A549 treated with DMSO at 1 μM for 4 hours (cell line): ENCODE data around the gene USP37. TPM values are rescaled to one million over a fixed set of nuclear protein-coding genes. Genes with fewer than 3 reads are reported as not detected.

Experiments
- total RNA-seq: library from RNA; stranded (reverse); fragments of 200-300 nt; extraction: Qiagen RNA extraction; gene quantifications from 5 replicates; pipeline ENCODE4 v1.2.3, GENCODE V29; 2022; ENCODE audit warnings: low read depth

Gene USP37
- total RNA-seq, result 4.8 to 7.4 TPM (median 6.3 TPM) in 5 replicates

DNA sequence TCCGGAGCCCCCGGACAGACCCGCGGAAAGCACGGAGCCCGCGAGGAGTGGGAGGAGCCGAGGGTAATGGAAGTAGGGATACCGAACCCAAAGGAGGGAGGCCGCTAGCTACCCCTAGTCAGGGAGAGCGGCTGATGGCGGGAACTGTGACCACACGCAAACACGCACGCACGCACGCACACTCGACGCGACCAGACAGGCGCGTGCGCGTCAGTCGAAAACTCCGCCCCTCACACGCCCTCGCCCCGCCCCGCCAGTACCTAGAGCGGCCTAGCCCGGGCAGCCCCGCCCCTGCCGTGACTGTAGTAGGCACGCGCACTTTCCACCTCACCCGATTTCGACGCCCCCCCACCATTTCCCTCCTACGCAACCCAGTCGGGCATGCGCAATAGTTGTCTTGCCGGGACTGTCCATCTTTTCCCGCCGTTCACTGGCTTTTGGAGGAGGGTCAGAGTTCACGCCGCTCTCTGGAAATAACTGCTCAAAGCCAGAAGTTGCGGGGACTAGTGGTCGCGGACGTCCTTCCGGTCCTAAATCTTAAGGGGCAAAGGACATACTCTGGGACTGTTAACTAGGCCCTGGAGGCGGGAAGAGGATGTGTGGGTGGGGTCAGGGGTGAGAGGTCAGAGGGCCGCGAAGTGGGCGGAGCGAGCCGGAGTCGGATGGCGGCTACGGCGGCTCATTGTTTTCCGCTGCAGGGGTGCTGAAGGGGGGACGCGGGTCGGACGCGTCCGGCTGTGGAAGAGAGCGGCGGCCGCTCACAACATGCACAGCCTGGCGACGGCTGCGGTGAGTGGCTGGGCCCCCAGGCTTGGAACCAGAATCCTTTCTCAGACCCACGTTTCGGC, at the start of gene USP37, which contains the start of gene CNOT9:
USP37 (minus strand) TSS at position 162 of the 848 bp plus-strand sequence. CDS start 9,698 bp downstream, outside the sequence.
CNOT9 (plus strand) TSS at position 650 of the 848 bp plus-strand sequence; CDS start at position 766, 116 bp downstream.

GRCh38 chr2:218607436-218608115, 39.4 kb upstream of the USP37 start, which contains the start of gene PLCD4:
PLCD4 (plus strand) TSS chr2:218607899; CDS start chr2:218615740, 7,841 bp downstream.

GRCh38 chr2:218418717-218419458, 149.3 kb downstream of the USP37 start, which contains the start of gene VIL1:
VIL1 (plus strand) TSS chr2:218419123; CDS start chr2:218423779, 4,656 bp downstream.

Other genes starting within 250 kb of the USP37 start
- gene CATIP, start 211.5 kb downstream of the USP37 start, total RNA-seq, result 0.14 to 0.16 TPM in 2 of 5 replicates, not detected in the others
- gene SLC11A1, start 186.1 kb downstream of the USP37 start, total RNA-seq, result 0.15 to 0.28 TPM (median 0.19 TPM) in 5 replicates
- 63.4 to 83.1 TPM (median 71.7 TPM) in 5 replicates for gene CTDSP1, start 168.5 kb downstream of the USP37 start, total RNA-seq
- 0.16 to 0.33 TPM (median 0.18 TPM) in 5 replicates for gene VIL1, start 149.2 kb downstream of the USP37 start, total RNA-seq
- 41.8 to 53.3 TPM (median 49.7 TPM) in 5 replicates for gene CNOT9, start 488 bp upstream of the USP37 start, total RNA-seq
- gene PLCD4, start 39.5 kb upstream of the USP37 start, total RNA-seq, result 0.26 to 0.69 TPM (median 0.31 TPM) in 5 replicates
- gene ZNF142, start 91.3 kb upstream of the USP37 start, total RNA-seq, result 15.5 to 21.3 TPM (median 19.5 TPM) in 5 replicates
- gene BCS1L, start 91.3 kb upstream of the USP37 start, total RNA-seq, result 38.3 to 50.3 TPM (median 44.1 TPM) in 5 replicates
- gene RNF25, start 103.7 kb upstream of the USP37 start, total RNA-seq, result 39.0 to 58.2 TPM (median 47.7 TPM) in 5 replicates
- gene STK36, start 103.7 kb upstream of the USP37 start, total RNA-seq, result 7.7 to 16.1 TPM (median 13.8 TPM) in 5 replicates
- 25.3 to 30.7 TPM (median 28.6 TPM) in 5 replicates for gene TTLL4, start 142.5 kb upstream of the USP37 start, total RNA-seq
- gene CYP27A1, start 213.8 kb upstream of the USP37 start, total RNA-seq, result 0.03 to 0.34 TPM (median 0.19 TPM) in 4 of 5 replicates, not detected in the other